ENCODE data around the gene TMED9. TPM values are rescaled to one million over a fixed set of nuclear protein-coding genes. Genes with fewer than 3 reads are reported as not detected.

TMED9 gene
- total RNA-seq: 10 to 100 TPM; 53.6 to 66.7 TPM
- polyA plus RNA-seq (ENCODE audit: insufficient read length in 2 of 2): 100 to 1,000 TPM; 135 to 147 TPM
- long read RNA-seq, donor 1, transcript TMED9-201 (5 exons, 1,473 nt): major isoform, 142 of 143 reads
- long read RNA-seq, donor 1, partial matches to known transcripts: 0 of 143 reads
- long read RNA-seq, donor 1, other reads (novel, unspliced or antisense): 0 of 143 reads
- long read RNA-seq, donor 2, transcript TMED9-201 (5 exons, 1,473 nt): major isoform, 21 of 29 reads
- long read RNA-seq, donor 2, partial matches to known transcripts: 5 of 29 reads
- long read RNA-seq, donor 2, other reads (novel, unspliced or antisense): 0 of 29 reads
- long read RNA-seq, donor 3, transcript TMED9-201 (5 exons, 1,473 nt): major isoform, 48 of 51 reads
- long read RNA-seq, donor 3, partial matches to known transcripts: 0 of 51 reads
- long read RNA-seq, donor 3, other reads (novel, unspliced or antisense): 0 of 51 reads
- long read RNA-seq, donor 4, transcript TMED9-201 (5 exons, 1,473 nt): major isoform, 140 of 157 reads
- long read RNA-seq, donor 4, transcript TMED9-205 (3 exons, 821 nt): minor isoform, 5 of 157 reads
- long read RNA-seq, donor 4, partial matches to known transcripts: 8 of 157 reads
- long read RNA-seq, donor 4, other reads (novel, unspliced or antisense): 0 of 157 reads

GRCh38 chr5:177592010-177592834 lies at the start of gene TMED9:
Gene TMED9, plus strand, starts transcription at chr5:177592203. Its CDS starts 12 bp downstream, at chr5:177592215.
- under 1% methylated on average over 58 of the region's 71 CpGs for WGBS (ENCODE audit: insufficient coverage)
- Histone ChIP-seq H3K9me3 (ENCODE audit: control insufficient read depth, insufficient read depth, low read length) (no peaks in the 10 kb centered on the region), H3K4me3 (ENCODE audit: low read depth, low read length) (peak within 1 kb of the TSS; percentile 91), H3K27ac (ENCODE audit: low read depth, low read length) (peak within 1 kb of the TSS; percentile 78), H3K27me3 (ENCODE audit: control insufficient read depth, insufficient read depth, low read length) (peaks cover 10% of the 10 kb centered on the region), H3K36me3 (ENCODE audit: control insufficient read depth, insufficient read depth, low read length) (peaks cover 37% of the 10 kb centered on the region), H3K4me1 (ENCODE audit: control insufficient read depth, insufficient read depth, low read length) (peaks cover 14% of the 10 kb centered on the region)
- DNase-seq (ENCODE audit: low read depth in 4 of 6, low spot score in 6 of 6): peak; percentile 46 to 95 (median 72)

GRCh38 chr5:177542816-177543465 lies 49.1 kb upstream of the TMED9 start:
- H3K9me3 ChIP-seq (ENCODE audit: control insufficient read depth, insufficient read depth, low read length): no peaks in the 10 kb centered on the region
- DNase-seq (ENCODE audit: low read depth in 4 of 6, low spot score in 6 of 6): peak in 1 of 6 donors; percentile 68
- 0% methylated on average over 1 of the region's 4 CpGs for WGBS (ENCODE audit: insufficient coverage)
- H3K27me3 ChIP-seq (ENCODE audit: control insufficient read depth, insufficient read depth, low read length): no peaks in the 10 kb centered on the region
- H3K27ac ChIP-seq (ENCODE audit: low read depth, low read length): no peak overlapping the region
- H3K4me3 ChIP-seq (ENCODE audit: low read depth, low read length): no peak overlapping the region
- H3K36me3 ChIP-seq (ENCODE audit: control insufficient read depth, insufficient read depth, low read length): peaks cover 12% of the 10 kb centered on the region
- H3K4me1 ChIP-seq (ENCODE audit: control insufficient read depth, insufficient read depth, low read length): peaks cover 23% of the 10 kb centered on the region

DNA sequence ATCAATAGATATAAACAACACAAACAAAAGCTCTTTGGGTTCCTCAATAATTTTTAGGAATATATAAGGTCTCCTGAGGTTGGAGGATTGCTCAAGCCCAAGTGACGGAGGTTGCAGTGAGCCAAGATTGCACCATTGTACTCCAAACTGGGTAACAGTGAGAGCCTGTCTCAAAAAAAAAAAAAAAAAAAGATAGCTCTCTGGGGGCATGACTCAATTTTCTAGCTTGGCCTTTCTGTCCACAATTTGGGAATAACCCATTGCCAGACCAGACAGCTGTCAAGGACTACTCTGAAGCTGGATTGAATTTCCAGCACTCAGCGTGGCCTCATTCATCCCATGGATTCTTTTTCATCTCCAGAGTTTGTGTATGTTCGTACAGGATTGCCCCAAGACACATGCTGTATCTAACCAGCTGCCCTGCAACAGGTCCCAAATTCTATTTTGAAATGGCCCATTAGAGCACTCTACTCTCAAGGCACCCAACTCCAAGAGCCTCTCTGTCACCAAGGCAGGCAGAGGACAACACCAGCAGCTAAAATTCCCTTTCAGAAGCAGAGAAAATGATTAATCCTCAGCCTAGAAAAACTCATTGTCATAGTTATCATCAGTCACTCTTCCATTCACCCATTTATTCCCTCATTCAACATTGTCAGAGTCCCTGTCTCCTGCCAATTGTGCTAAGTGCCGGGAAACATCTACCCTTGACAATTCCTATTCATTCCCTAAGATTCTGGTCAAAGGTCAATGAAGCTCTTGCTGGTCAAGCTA lies 46.3 kb upstream of the TMED9 start:
- H3K4me1 ChIP-seq (ENCODE audit: control insufficient read depth, insufficient read depth, low read length): peaks cover 17% of the 10 kb centered on the region
- H3K27ac ChIP-seq (ENCODE audit: low read depth, low read length): no peak overlapping the region
- H3K36me3 ChIP-seq (ENCODE audit: control insufficient read depth, insufficient read depth, low read length): no peaks in the 10 kb centered on the region
- H3K9me3 ChIP-seq (ENCODE audit: control insufficient read depth, insufficient read depth, low read length): no peaks in the 10 kb centered on the region
- no peaks in the 10 kb centered on the region for H3K27me3 ChIP-seq (ENCODE audit: control insufficient read depth, insufficient read depth, low read length)
- H3K4me3 ChIP-seq (ENCODE audit: low read depth, low read length): no peak overlapping the region
- WGBS (ENCODE audit: insufficient coverage): 69% methylated on average over 4 of the region's 4 CpGs
- DNase-seq (ENCODE audit: low read depth in 4 of 6, low spot score in 6 of 6): no peak

DNA sequence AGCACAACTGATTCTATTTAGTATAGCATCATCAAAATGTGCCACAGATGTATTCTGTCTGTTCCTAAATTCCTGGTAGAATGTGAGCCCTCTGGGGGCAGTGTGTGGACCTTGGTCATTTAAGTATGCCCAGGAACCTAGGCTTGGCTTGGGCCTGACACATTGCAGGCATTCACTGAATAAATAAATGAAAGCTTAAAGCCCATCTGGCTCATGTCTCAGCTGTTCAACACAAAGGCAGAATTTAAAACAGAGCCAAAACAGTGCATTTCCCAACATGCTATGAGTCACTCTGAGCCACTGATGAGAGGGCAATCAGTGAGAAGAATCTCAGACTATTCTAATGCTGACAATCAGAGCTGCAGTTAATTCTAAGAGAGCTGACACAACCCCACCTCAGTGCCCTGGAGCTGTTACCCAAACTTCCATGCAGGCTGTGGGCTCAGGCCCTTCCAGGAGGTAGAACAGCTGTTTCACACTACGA lies 45.7 kb upstream of the TMED9 start:
- H3K9me3 ChIP-seq (ENCODE audit: control insufficient read depth, insufficient read depth, low read length): no peaks in the 10 kb centered on the region
- H3K4me1 ChIP-seq (ENCODE audit: control insufficient read depth, insufficient read depth, low read length): peaks cover 17% of the 10 kb centered on the region
- H3K27me3 ChIP-seq (ENCODE audit: control insufficient read depth, insufficient read depth, low read length): no peaks in the 10 kb centered on the region
- no peak overlapping the region for H3K4me3 ChIP-seq (ENCODE audit: low read depth, low read length)
- H3K27ac ChIP-seq (ENCODE audit: low read depth, low read length): no peak overlapping the region
- DNase-seq (ENCODE audit: low read depth in 4 of 6, low spot score in 6 of 6): peak in 2 of 6 donors; percentile 31 to 50
- peaks cover 5% of the 10 kb centered on the region for H3K36me3 ChIP-seq (ENCODE audit: control insufficient read depth, insufficient read depth, low read length)
- no CpG with 5 or more reads among the region's 1 CpG for WGBS (ENCODE audit: insufficient coverage)

DNA sequence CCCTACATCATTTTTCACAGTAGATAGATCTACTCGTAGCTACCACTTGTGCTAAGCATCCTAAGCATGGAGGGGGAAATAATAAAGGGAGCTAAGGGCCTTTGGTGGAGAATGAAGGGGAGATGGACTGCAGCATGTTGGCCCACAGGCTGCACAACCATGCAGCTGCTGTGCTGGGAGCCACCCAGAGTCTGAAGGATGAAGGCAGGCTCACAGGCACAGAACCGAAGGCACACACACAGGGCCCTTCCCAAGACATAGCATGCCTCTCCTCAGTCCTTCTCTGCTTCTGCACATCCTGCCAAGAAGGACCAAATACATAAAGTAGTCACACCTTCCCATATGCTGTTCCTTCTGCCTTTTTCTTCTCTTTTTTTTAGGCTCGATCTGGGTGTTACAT lies 44.3 kb upstream of the TMED9 start:
- Histone ChIP-seq H3K9me3 (ENCODE audit: control insufficient read depth, insufficient read depth, low read length) (no peaks in the 10 kb centered on the region), H3K4me1 (ENCODE audit: control insufficient read depth, insufficient read depth, low read length) (peaks cover 20% of the 10 kb centered on the region), H3K4me3 (ENCODE audit: low read depth, low read length) (no peak overlapping the region), H3K27ac (ENCODE audit: low read depth, low read length) (no peak overlapping the region), H3K27me3 (ENCODE audit: control insufficient read depth, insufficient read depth, low read length) (no peaks in the 10 kb centered on the region), H3K36me3 (ENCODE audit: control insufficient read depth, insufficient read depth, low read length) (peaks cover 6% of the 10 kb centered on the region)
- 81% methylated on average over 2 of the region's 3 CpGs for WGBS (ENCODE audit: insufficient coverage)
- no peak for DNase-seq (ENCODE audit: low read depth in 4 of 6, low spot score in 6 of 6)

GRCh38 chr5:177548495-177548894 lies 43.5 kb upstream of the TMED9 start:
- H3K27me3 ChIP-seq (ENCODE audit: control insufficient read depth, insufficient read depth, low read length): no peaks in the 10 kb centered on the region
- 71% methylated on average over 1 of the region's 1 CpG for WGBS (ENCODE audit: insufficient coverage)
- no peak overlapping the region for H3K4me3 ChIP-seq (ENCODE audit: low read depth, low read length)
- no peak overlapping the region for H3K27ac ChIP-seq (ENCODE audit: low read depth, low read length)
- H3K4me1 ChIP-seq (ENCODE audit: control insufficient read depth, insufficient read depth, low read length): peaks cover 23% of the 10 kb centered on the region
- H3K9me3 ChIP-seq (ENCODE audit: control insufficient read depth, insufficient read depth, low read length): no peaks in the 10 kb centered on the region
- H3K36me3 ChIP-seq (ENCODE audit: control insufficient read depth, insufficient read depth, low read length): peaks cover 7% of the 10 kb centered on the region
- no peak for DNase-seq (ENCODE audit: low read depth in 4 of 6, low spot score in 6 of 6)

DNA sequence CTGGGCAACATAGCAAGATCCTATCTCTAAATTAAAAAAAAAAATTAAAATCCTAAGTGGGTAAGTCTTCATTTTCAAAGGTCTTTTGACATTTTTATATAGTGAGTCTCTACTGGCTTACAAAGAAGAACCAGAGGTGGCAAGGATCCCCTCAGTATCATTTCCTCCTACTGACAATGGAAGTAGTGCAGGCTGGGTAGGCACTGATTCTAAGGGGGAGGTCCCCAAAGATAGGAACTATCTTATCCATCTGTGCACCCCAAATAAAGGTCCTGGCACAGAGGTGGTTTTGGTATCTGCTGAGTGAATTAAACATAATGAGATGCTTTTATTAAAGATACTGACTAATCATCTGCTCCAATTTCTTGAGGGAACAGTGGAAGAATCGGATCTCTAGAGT lies 41.9 kb upstream of the TMED9 start:
- peaks cover 10% of the 10 kb centered on the region for H3K36me3 ChIP-seq (ENCODE audit: control insufficient read depth, insufficient read depth, low read length)
- WGBS (ENCODE audit: insufficient coverage): no CpG with 5 or more reads among the region's 1 CpG
- no peak overlapping the region for H3K27ac ChIP-seq (ENCODE audit: low read depth, low read length)
- H3K4me1 ChIP-seq (ENCODE audit: control insufficient read depth, insufficient read depth, low read length): peaks cover 25% of the 10 kb centered on the region
- no peaks in the 10 kb centered on the region for H3K27me3 ChIP-seq (ENCODE audit: control insufficient read depth, insufficient read depth, low read length)
- H3K9me3 ChIP-seq (ENCODE audit: control insufficient read depth, insufficient read depth, low read length): no peaks in the 10 kb centered on the region
- no peak for DNase-seq (ENCODE audit: low read depth in 4 of 6, low spot score in 6 of 6)
- no peak overlapping the region for H3K4me3 ChIP-seq (ENCODE audit: low read depth, low read length)

- WGBS (ENCODE audit: insufficient coverage): 10% methylated on average over 11 of the region's 16 CpGs
- peak overlapping the region; percentile 42 for H3K27ac ChIP-seq (ENCODE audit: low read depth, low read length)
Measured at GRCh38 chr5:177552839-177553455, 39.1 kb upstream of the TMED9 start.

More at GRCh38 chr5:177552839-177553455, 39.1 kb upstream of the TMED9 start:
- Histone ChIP-seq H3K4me3 (ENCODE audit: low read depth, low read length) (peak overlapping the region; percentile 67), H3K36me3 (ENCODE audit: control insufficient read depth, insufficient read depth, low read length) (peaks cover 10% of the 10 kb centered on the region), H3K4me1 (ENCODE audit: control insufficient read depth, insufficient read depth, low read length) (peaks cover 20% of the 10 kb centered on the region), H3K9me3 (ENCODE audit: control insufficient read depth, insufficient read depth, low read length) (no peaks in the 10 kb centered on the region), H3K27me3 (ENCODE audit: control insufficient read depth, insufficient read depth, low read length) (no peaks in the 10 kb centered on the region)
- DNase-seq (ENCODE audit: low read depth in 4 of 6, low spot score in 6 of 6): peak in 3 of 6 donors; percentile 15 to 65 (median 36)

Data from spinal cord (tissue), 10 donors.